A673 (cell line): ENCODE data around the gene YWHAQ. TPM values are rescaled to one million over a fixed set of nuclear protein-coding genes. Genes with fewer than 3 reads are reported as not detected.

Experiments used
- BruUV-seq: library from RNA; stranded (reverse); fragments of 400-500 nt; replicated peaks from 2 replicates; lab custom pipeline; 2021; lab: Mats Ljungman, UMichigan
- CTCF ChIA-PET: fragments of 300-600 bp; sonication (Branson Sonifier 250); formaldehyde crosslinking; loops from one replicate; lab custom pipeline; 2022; ENCODE audit warnings: antibody characterized with exemption; lab: Charles Lee
- POLR2A ChIA-PET: fragments of 300-600 bp; sonication (Branson Sonifier 250); formaldehyde crosslinking; loops from one replicate; lab custom pipeline; 2022; ENCODE audit warnings: antibody characterized with exemption; ENCODE audit not compliant: low non-redundant PET; lab: Charles Lee
- DNase-seq: peaks from one replicate; pipeline ENCODE4 v3.0.0-alpha.2; 2015; ENCODE audit warnings: low spot score
- H3K27ac ChIP-seq: fragments of 200-600 bp; sonication (generic); 2 replicates; pipeline ENCODE4 v1.5.1; 2016; ENCODE audit warnings: mixed run types, low read depth, mild to moderate bottlenecking, mixed read lengths, antibody characterized with exemption, low read length; ENCODE audit not compliant: poor library complexity, severe bottlenecking
- H3K27me3 ChIP-seq: fragments of 200-600 bp; sonication (generic); replicated peaks from 2 replicates; pipeline ENCODE4 v1.6.1; 2017; ENCODE audit warnings: mixed run types, low read depth, mild to moderate bottlenecking, mixed read lengths, antibody characterized with exemption, low read length; ENCODE audit not compliant: insufficient read depth, poor library complexity
- H3K36me3 ChIP-seq: fragments of 200-600 bp; sonication (generic); 2 replicates; pipeline ENCODE4 v1.6.1; 2016; ENCODE audit warnings: mixed run types, mild to moderate bottlenecking, mixed read lengths, antibody characterized with exemption, low read length; ENCODE audit not compliant: insufficient read depth, poor library complexity, severe bottlenecking
- H3K4me1 ChIP-seq: fragments of 200-600 bp; sonication (generic); 2 replicates; pipeline ENCODE4 v1.6.1; 2017; ENCODE audit warnings: mixed run types, mild to moderate bottlenecking, mixed read lengths, antibody characterized with exemption, low read length; ENCODE audit not compliant: insufficient read depth, poor library complexity, severe bottlenecking
- H3K4me3 ChIP-seq: fragments of 200-600 bp; sonication (generic); 2 replicates; pipeline ENCODE4 v1.5.1; 2016; ENCODE audit warnings: low read depth, mixed run types, mild to moderate bottlenecking, mixed read lengths, low read length; ENCODE audit not compliant: poor library complexity, severe bottlenecking
- H3K9me3 ChIP-seq: fragments of 200-600 bp; sonication (generic); 2 replicates; pipeline ENCODE4 v1.6.1; 2016; ENCODE audit warnings: mixed run types, low read depth, mild to moderate bottlenecking, mixed read lengths, antibody characterized with exemption, low read length; ENCODE audit not compliant: poor library complexity, severe bottlenecking
- EZH2 ChIP-seq: fragments of 200-600 bp; sonication (generic); IDR thresholded peaks from 2 replicates; pipeline ENCODE4 v1.6.1; 2017; ENCODE audit warnings: borderline replicate concordance, low read depth, mild to moderate bottlenecking, mixed read lengths, antibody characterized with exemption, low read length; ENCODE audit not compliant: poor library complexity, severe bottlenecking
- intact Hi-C: fragments of 100-400 bp; cut with micrococcal nuclease; formaldehyde crosslinking; loops from one replicate; pipeline ENCODE4 v1.10.0; 2022; ENCODE audit not compliant: unreplicated experiment
- total RNA-seq: library from RNA; stranded (reverse); gene quantifications from 2 replicates; pipeline ENCODE4 v1.2.3, GENCODE V29; 2021
- TF ChIP-seq, protein P1 (sequence below): fragments of 300-800, 200-600 bp; sonication (generic); conservative IDR thresholded peaks from 2 replicates; pipeline ENCODE4 v1.5.1; 2017; ENCODE audit warnings: low read depth, mild to moderate bottlenecking, antibody characterized with exemption, low read length, moderate library complexity, mixed read lengths

YWHAQ gene
- total RNA-seq, 1 experiment from 2014 or later = 533 TPM

DNA sequence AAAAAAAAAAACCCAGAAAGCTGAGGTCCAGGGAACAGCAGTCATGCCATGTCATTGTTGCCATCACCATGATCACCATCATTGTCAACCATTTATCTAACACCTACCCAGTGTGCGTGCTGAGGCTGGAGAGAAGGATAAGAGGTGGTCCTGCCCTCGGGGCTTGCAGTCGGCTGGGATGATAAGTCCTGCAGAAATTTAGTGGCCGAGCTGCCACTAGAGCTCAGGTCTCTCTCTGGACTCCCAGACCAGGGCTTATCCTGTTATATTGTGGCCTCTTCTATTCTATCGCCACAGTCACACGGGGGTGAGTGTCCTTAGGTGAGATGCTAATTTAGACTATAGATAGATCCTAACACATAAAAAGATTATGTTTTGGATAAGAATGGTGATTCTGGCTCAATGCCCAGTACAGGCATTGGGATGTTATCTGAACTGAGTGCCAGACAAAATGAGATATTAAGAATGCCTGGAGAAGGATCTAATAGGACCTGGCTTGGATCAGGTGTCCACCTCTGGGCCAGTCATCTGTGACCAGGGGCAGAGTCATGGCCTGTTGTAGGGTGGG lies 43.2 kb upstream of the YWHAQ start:
- H3K27me3 ChIP-seq = no peaks in the 10 kb centered on the region
- BruUV-seq = no TSS peak
- no peak for TF ChIP-seq EZH2
- TF ChIP-seq, protein P1, sequence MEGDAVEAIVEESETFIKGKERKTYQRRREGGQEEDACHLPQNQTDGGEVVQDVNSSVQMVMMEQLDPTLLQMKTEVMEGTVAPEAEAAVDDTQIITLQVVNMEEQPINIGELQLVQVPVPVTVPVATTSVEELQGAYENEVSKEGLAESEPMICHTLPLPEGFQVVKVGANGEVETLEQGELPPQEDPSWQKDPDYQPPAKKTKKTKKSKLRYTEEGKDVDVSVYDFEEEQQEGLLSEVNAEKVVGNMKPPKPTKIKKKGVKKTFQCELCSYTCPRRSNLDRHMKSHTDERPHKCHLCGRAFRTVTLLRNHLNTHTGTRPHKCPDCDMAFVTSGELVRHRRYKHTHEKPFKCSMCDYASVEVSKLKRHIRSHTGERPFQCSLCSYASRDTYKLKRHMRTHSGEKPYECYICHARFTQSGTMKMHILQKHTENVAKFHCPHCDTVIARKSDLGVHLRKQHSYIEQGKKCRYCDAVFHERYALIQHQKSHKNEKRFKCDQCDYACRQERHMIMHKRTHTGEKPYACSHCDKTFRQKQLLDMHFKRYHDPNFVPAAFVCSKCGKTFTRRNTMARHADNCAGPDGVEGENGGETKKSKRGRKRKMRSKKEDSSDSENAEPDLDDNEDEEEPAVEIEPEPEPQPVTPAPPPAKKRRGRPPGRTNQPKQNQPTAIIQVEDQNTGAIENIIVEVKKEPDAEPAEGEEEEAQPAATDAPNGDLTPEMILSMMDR = no peak
- no peak overlapping the region for H3K27ac ChIP-seq
- no peaks in the 10 kb centered on the region for H3K9me3 ChIP-seq
- ChIA-PET POLR2A (no interaction called here), CTCF (no interaction called here)
- peaks cover 18% of the 10 kb centered on the region for H3K4me1 ChIP-seq
- no peak for DNase-seq
- intact Hi-C loops = no loop called here
- no peak overlapping the region for H3K4me3 ChIP-seq
- H3K36me3 ChIP-seq = no peaks in the 10 kb centered on the region

DNA sequence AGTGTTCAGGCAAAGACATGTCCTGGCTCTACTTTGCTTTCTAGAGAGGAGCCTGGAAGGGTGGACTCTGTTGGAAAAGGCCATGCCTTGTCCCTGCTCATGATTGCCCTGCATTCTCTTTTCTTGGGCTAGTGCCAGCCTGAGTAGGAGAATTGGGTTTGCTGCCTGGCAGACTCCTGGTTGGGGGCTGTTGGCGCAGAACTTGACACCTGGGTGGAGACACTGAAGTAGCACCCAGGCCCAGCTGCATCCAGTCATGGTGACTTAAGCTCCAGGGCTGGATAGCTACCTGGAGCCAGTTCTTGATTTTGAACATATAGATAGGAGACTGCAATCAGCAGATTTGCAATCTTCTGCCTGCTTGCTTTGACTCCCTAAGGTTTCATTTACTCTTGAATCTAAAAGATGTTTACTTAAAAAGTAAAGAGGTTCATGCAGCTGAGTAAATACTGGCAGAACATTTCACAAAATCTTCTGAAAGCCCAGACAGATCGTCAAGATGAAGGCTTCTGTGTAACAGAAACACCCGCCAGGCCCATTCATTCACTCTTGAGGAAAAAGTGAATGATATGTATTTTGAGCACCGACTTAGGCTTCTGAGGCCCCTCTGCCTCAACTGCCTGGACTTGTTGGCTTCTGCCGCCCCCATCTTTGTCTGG lies 38.0 kb upstream of the YWHAQ start:
- BruUV-seq = no TSS peak
- Histone ChIP-seq H3K4me3 (no peak overlapping the region), H3K4me1 (no peaks in the 10 kb centered on the region), H3K9me3 (no peaks in the 10 kb centered on the region), H3K27me3 (no peaks in the 10 kb centered on the region), H3K27ac (no peak overlapping the region), H3K36me3 (no peaks in the 10 kb centered on the region)
- no peak for DNase-seq
- TF ChIP-seq EZH2 = no peak
- TF ChIP-seq, protein P1 = no peak
- CTCF ChIA-PET = no interaction called here
- intact Hi-C loops = no loop called here
- POLR2A ChIA-PET = no interaction called here

DNA sequence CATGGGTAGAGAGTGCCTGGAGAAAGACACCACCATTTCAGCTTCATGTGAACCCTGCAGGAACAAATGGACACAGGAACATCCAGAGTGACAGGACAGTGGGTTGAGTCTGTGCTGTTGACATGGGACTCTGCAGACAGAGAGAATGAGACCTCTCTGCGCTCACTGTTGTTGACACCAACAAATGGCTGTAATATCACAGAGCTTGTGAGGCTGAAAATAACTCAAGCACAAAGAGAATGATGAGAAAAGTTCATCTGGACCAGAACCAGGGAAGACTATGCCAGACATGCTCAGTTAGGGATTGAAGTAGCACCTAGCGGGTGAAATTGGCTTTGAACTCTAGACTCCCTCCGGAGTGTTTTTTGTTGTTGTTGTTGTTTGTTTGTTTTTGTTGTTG lies 37.0 kb upstream of the YWHAQ start:
- TF ChIP-seq, protein P1 = no peak
- no peak for TF ChIP-seq EZH2
- no peaks in the 10 kb centered on the region for H3K4me1 ChIP-seq
- no peaks in the 10 kb centered on the region for H3K27me3 ChIP-seq
- no TSS peak for BruUV-seq
- no peak overlapping the region for H3K4me3 ChIP-seq
- POLR2A ChIA-PET = no interaction called here
- no peaks in the 10 kb centered on the region for H3K36me3 ChIP-seq
- CTCF ChIA-PET = no interaction called here
- DNase-seq = no peak
- H3K27ac ChIP-seq = no peak overlapping the region
- H3K9me3 ChIP-seq = no peaks in the 10 kb centered on the region
- intact Hi-C loops = no loop called here
